Transverse colon (tissue), 4 donors: ENCODE data around the gene RPTOR.

Source experiments
- POLR2A ChIP-seq: fragments of 450-650 bp; IDR thresholded peaks from one replicate; pipeline ENCODE4 v1.6.1; 2016; ENCODE audit warnings: antibody characterized with exemption, mild to moderate bottlenecking, moderate library complexity
- POLR2AphosphoS5 ChIP-seq, 3 donors: sonication (generic); formaldehyde crosslinking; IDR thresholded peaks; one replicate each; pipeline ENCODE4 v1.6.1; 2016; ENCODE audit warnings: antibody characterized with exemption in 3 of 3
- TF ChIP-seq, protein P1 (sequence below), 5 experiments: fragments of 200-600 bp in 3 of 5; fragments of 450-650 bp in 2 of 5; sonication (generic) in 3 of 5; IDR thresholded peaks; 1 replicate in 2 of 5; 2 replicates in 3 of 5; pipeline ENCODE4 v1.5.1; 2016 to 2017; ENCODE audit warnings: antibody characterized with exemption in 5 of 5, inconsistent platforms in 3 of 5, mild to moderate bottlenecking in 2 of 5, moderate library complexity in 1 of 5

GRCh38 chr17:80531400-80531799 is 13.2 kb upstream of the RPTOR start:
- TF ChIP-seq, protein P1, sequence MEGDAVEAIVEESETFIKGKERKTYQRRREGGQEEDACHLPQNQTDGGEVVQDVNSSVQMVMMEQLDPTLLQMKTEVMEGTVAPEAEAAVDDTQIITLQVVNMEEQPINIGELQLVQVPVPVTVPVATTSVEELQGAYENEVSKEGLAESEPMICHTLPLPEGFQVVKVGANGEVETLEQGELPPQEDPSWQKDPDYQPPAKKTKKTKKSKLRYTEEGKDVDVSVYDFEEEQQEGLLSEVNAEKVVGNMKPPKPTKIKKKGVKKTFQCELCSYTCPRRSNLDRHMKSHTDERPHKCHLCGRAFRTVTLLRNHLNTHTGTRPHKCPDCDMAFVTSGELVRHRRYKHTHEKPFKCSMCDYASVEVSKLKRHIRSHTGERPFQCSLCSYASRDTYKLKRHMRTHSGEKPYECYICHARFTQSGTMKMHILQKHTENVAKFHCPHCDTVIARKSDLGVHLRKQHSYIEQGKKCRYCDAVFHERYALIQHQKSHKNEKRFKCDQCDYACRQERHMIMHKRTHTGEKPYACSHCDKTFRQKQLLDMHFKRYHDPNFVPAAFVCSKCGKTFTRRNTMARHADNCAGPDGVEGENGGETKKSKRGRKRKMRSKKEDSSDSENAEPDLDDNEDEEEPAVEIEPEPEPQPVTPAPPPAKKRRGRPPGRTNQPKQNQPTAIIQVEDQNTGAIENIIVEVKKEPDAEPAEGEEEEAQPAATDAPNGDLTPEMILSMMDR (IDR thresholded peaks at IDR 0.05) = no peak
- TF ChIP-seq POLR2AphosphoS5 (IDR thresholded peaks at IDR 0.05) (no peak), POLR2A (no peak)
